SK-N-SH (cell line): Measurements from ENCODE around the gene CHST12. TPM values are rescaled to one million over a fixed set of nuclear protein-coding genes. Genes with fewer than 3 reads are reported as not detected.

Experiments
- CTCF ChIA-PET: fragments of 300-600, 350-600 bp; formaldehyde crosslinking; extraction: SDS; loops from one replicate; lab custom pipeline; 2021; lab: Yijun Ruan, JAX
- POLR2A ChIA-PET: fragments of 350-600 bp; sonication (Branson Sonifier 250); formaldehyde crosslinking; extraction: SDS; loops from one replicate; lab custom pipeline; 2020; ENCODE audit warnings: antibody characterized with exemption, inconsistent platforms; lab: Yijun Ruan, JAX
- DNase-seq: peaks from one replicate; pipeline ENCODE4 v3.0.0; 2012
- H2AFZ ChIP-seq: fragments of 200-600 bp; sonication (generic); 2 replicates; pipeline ENCODE4 v1.8.1; 2016; ENCODE audit warnings: antibody characterized with exemption, mild to moderate bottlenecking, low read depth
- H3F3A ChIP-seq: fragments of 200-600 bp; sonication (generic); replicated peaks from 2 replicates; pipeline ENCODE3; 2016; ENCODE audit warnings: antibody characterized with exemption, mild to moderate bottlenecking; ENCODE audit not compliant: insufficient read depth
- H3K27ac ChIP-seq, 2 experiments: fragments of 200-500 bp in 1 of 2; fragments of 200-600 bp in 1 of 2; sonication (Bioruptor generic) in 1 of 2; sonication (generic), shearing (Covaris generic) in 1 of 2; 2 replicates each; pipeline versions ENCODE4 v1.5.1 to v1.6.1; 2014 to 2016; ENCODE audit warnings: low read depth in 2 of 2, inconsistent platforms in 1 of 2, low read length in 1 of 2, mild to moderate bottlenecking in 1 of 2, mixed read lengths in 1 of 2
- H3K27me3 ChIP-seq: fragments of 200-600 bp; sonication (generic), shearing (Covaris generic); 2 replicates; pipeline ENCODE4 v1.6.1; 2016; ENCODE audit warnings: mixed run types; ENCODE audit not compliant: insufficient read depth
- H3K36me3 ChIP-seq, 2 experiments: fragments of 200-500 bp in 1 of 2; fragments of 200-600 bp in 1 of 2; sonication (Bioruptor generic) in 1 of 2; sonication (generic) in 1 of 2; replicated peaks in 1 of 2; 2 replicates each; pipeline versions ENCODE3 to v1.5.1; 2014 to 2016; ENCODE audit warnings: low read length in 1 of 2, mild to moderate bottlenecking in 1 of 2; ENCODE audit not compliant: insufficient read depth in 2 of 2, control insufficient read depth in 1 of 2
- H3K4me1 ChIP-seq, 2 experiments: fragments of 200-500 bp in 1 of 2; fragments of 200-600 bp in 1 of 2; sonication (Bioruptor generic) in 1 of 2; sonication (generic), shearing (Covaris generic) in 1 of 2; 2 replicates each; pipeline versions ENCODE4 v1.5.1 to v1.6.1; 2014 to 2016; ENCODE audit warnings: low read depth in 1 of 2, low read length in 1 of 2, mixed run types in 1 of 2; ENCODE audit not compliant: insufficient read depth in 2 of 2, control insufficient read depth in 1 of 2
- H3K4me2 ChIP-seq: fragments of 200-600 bp; sonication (generic), shearing (Covaris generic); 2 replicates; pipeline ENCODE4 v1.6.1; 2017; ENCODE audit warnings: mixed run types
- H3K4me3 ChIP-seq, 2 experiments: fragments of 200-500 bp in 1 of 2; fragments of 200-600 bp in 1 of 2; sonication (Bioruptor generic) in 1 of 2; sonication (generic), shearing (Covaris generic) in 1 of 2; 2 replicates each; pipeline versions ENCODE4 v1.5.1 to v1.8.1; 2014 to 2016; ENCODE audit warnings: low read depth in 2 of 2, inconsistent platforms in 1 of 2, low read length in 1 of 2, mild to moderate bottlenecking in 1 of 2, mixed read lengths in 1 of 2, moderate library complexity in 1 of 2
- H3K79me2 ChIP-seq: fragments of 200-600 bp; sonication (generic); 2 replicates; pipeline ENCODE4 v1.8.1; 2017; ENCODE audit warnings: mild to moderate bottlenecking; ENCODE audit not compliant: insufficient read depth
- H3K9ac ChIP-seq: fragments of 200-600 bp; sonication (generic); 2 replicates; pipeline ENCODE4 v1.6.1; 2017; ENCODE audit warnings: mixed run types
- H3K9me2 ChIP-seq: fragments of 200-600 bp; sonication (generic); 2 replicates; pipeline ENCODE4 v1.6.1; 2017; ENCODE audit warnings: mixed run types
- H3K9me3 ChIP-seq: fragments of 200-600 bp; sonication (generic); 2 replicates; pipeline ENCODE4 v1.6.1; 2017; ENCODE audit warnings: mixed run types, mild to moderate bottlenecking, moderate library complexity
- H4K20me1 ChIP-seq: fragments of 200-600 bp; sonication (generic); 2 replicates; pipeline ENCODE4 v1.6.1; 2017; ENCODE audit warnings: mild to moderate bottlenecking, mixed run types; ENCODE audit not compliant: insufficient read depth
- EP300 ChIP-seq, 2 experiments: IDR thresholded peaks; 2 replicates each; pipeline versions ENCODE4 v1.4.0 to v1.6.1; 2012; ENCODE audit warnings: borderline replicate concordance in 1 of 2, low read depth in 1 of 2, low read length in 1 of 2
- FOXJ3 ChIP-seq: sonication (generic); formaldehyde crosslinking; IDR thresholded peaks from 2 replicates; pipeline ENCODE4 v1.5.1; 2020; ENCODE audit warnings: mild to moderate bottlenecking, missing genetic modification reagents
- JUND ChIP-seq: IDR thresholded peaks from 2 replicates; pipeline ENCODE4 v1.4.0; 2012
- MXI1 ChIP-seq: IDR thresholded peaks from 2 replicates; pipeline ENCODE4 v1.6.1; 2012; ENCODE audit warnings: mild to moderate bottlenecking, low read depth, low read length, improper control_type of control experiment
- NFIC ChIP-seq: IDR thresholded peaks from 2 replicates; pipeline ENCODE4 v1.4.0; 2012; ENCODE audit warnings: borderline replicate concordance
- NRF1 ChIP-seq: IDR thresholded peaks from 2 replicates; pipeline ENCODE4 v1.6.1; 2012; ENCODE audit warnings: low read depth, mild to moderate bottlenecking, low read length
- POLR2AphosphoS5 ChIP-seq: IDR thresholded peaks from 2 replicates; pipeline ENCODE4 v1.6.1; 2012; ENCODE audit warnings: low read depth, low read length
- RAD21 ChIP-seq: IDR thresholded peaks from 2 replicates; pipeline ENCODE4 v1.6.1; 2012; ENCODE audit warnings: mild to moderate bottlenecking, low read length
- RCOR1 ChIP-seq: fragments of 150-350 bp; IDR thresholded peaks from 2 replicates; pipeline ENCODE4 v1.6.1; 2017; ENCODE audit warnings: antibody characterized with exemption, low read length
- RXRA ChIP-seq: IDR thresholded peaks from 2 replicates; pipeline ENCODE4 v1.4.0; 2012; ENCODE audit warnings: low read depth, mild to moderate bottlenecking, borderline replicate concordance
- SIN3A ChIP-seq: IDR thresholded peaks from 2 replicates; pipeline ENCODE4 v1.6.1; 2012; ENCODE audit warnings: low read depth, mild to moderate bottlenecking, low read length, moderate library complexity, borderline replicate concordance
- SMC3 ChIP-seq: IDR thresholded peaks from 2 replicates; pipeline ENCODE4 v1.6.1; 2012; ENCODE audit warnings: low read depth, low read length, improper control_type of control experiment
- TEAD4 ChIP-seq: IDR thresholded peaks from 2 replicates; pipeline ENCODE4 v1.4.0; 2012; ENCODE audit warnings: mild to moderate bottlenecking, borderline replicate concordance; ENCODE audit not compliant: insufficient read depth
- YY1 ChIP-seq: IDR thresholded peaks from 2 replicates; pipeline ENCODE4 v1.4.0; 2012; ENCODE audit warnings: low read depth, mild to moderate bottlenecking
- WGBS: methylation state at CpG from one replicate; pipeline ENCODE4 v1.1.6; 2017; ENCODE audit warnings: low lambda C conversion rate; 5-methylcytosine and 5-hydroxymethylcytosine counted together
- polyA plus RNA-seq, 3 experiments: library from polyadenylated mRNA; depleted of rRNA; stranded (reverse); fragments of >200 nt; gene quantifications; 2 replicates each; pipeline ENCODE4 v1.2.3, GENCODE V29; 2012
- TF ChIP-seq, protein P1 (sequence below): fragments of 150-350 bp; IDR thresholded peaks from 2 replicates; pipeline ENCODE4 v1.6.1; 2016; ENCODE audit warnings: mild to moderate bottlenecking, low read depth, low read length
- TF ChIP-seq, protein P2 (sequence below): IDR thresholded peaks from 2 replicates; pipeline ENCODE4 v1.4.0; 2012; ENCODE audit warnings: low read depth, borderline replicate concordance
- TF ChIP-seq, protein P3 (sequence below): IDR thresholded peaks from 2 replicates; pipeline ENCODE4; 2012
- TF ChIP-seq, protein P4 (sequence below): IDR thresholded peaks from 2 replicates; pipeline ENCODE4 v1.6.1; 2012; ENCODE audit warnings: mild to moderate bottlenecking, low read depth, low read length, moderate library complexity
- TF ChIP-seq, protein P5 (sequence below): IDR thresholded peaks from 2 replicates; pipeline ENCODE4 v1.4.0; 2012; ENCODE audit warnings: low read depth, borderline replicate concordance
- TF ChIP-seq, protein P6 (sequence below): fragments of 150-350 bp; IDR thresholded peaks from 2 replicates; pipeline ENCODE4 v1.6.1; 2017; ENCODE audit warnings: antibody characterized with exemption, low read length, low read depth, borderline replicate concordance

CHST12 gene
- polyA plus RNA-seq, 1 of the 3 experiments (the other 2 are of a cell fraction) = 32.7 TPM

DNA sequence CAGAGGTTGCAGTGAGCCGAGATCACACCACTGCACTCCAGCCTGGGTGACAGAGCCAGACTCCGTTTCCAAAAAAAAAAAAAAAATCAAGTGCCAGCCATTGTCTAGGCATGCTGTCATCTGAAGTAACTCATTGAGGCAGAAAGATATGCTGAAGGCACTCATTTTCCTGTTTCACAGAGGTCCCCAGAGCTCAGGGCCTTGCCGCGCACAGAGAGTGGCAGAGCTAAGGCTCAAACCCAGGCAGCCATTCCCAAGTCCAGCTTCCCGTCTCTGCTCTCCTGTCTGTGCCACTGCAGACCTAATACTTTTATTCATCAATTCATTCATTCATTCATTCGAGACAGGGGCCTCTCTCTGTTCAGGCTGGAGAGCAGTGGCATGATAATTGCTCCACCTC, 69.3 kb downstream of the CHST12 start:
- Histone ChIP-seq H3K9me2 (no peaks in the 10 kb centered on the region), H3K79me2 (no peaks in the 10 kb centered on the region), H3K4me2 (no peak overlapping the region), H3K9ac (no peak overlapping the region), H3K36me3 (no peaks in the 10 kb centered on the region), H3K4me1 (peaks cover 4 to 5% of the 10 kb centered on the region in 2 experiments; a peak in 1 of 4 replicates), H4K20me1 (no peaks in the 10 kb centered on the region), H3K9me3 (no peaks in the 10 kb centered on the region), H2AFZ (no peak overlapping the region), H3K4me3 (no peak overlapping the region), H3F3A (peaks cover 7% of the 10 kb centered on the region), H3K27me3 (no peaks in the 10 kb centered on the region), H3K27ac (no peak overlapping the region)
- TF ChIP-seq NFIC (no peak), POLR2AphosphoS5 (no peak), MXI1 (no peak), RXRA (no peak), RAD21 (no peak), NRF1 (no peak), SIN3A (no peak), RCOR1 (no peak), JUND (no peak), YY1 (no peak), TEAD4 (no peak), FOXJ3 (no peak), EP300 (IDR thresholded peaks at IDR 0.05; ENCODE audit: borderline replicate concordance in 1 of 2, low read depth in 1 of 2, low read length in 1 of 2) (no peak), SMC3 (no peak)
- TF ChIP-seq, protein P1, sequence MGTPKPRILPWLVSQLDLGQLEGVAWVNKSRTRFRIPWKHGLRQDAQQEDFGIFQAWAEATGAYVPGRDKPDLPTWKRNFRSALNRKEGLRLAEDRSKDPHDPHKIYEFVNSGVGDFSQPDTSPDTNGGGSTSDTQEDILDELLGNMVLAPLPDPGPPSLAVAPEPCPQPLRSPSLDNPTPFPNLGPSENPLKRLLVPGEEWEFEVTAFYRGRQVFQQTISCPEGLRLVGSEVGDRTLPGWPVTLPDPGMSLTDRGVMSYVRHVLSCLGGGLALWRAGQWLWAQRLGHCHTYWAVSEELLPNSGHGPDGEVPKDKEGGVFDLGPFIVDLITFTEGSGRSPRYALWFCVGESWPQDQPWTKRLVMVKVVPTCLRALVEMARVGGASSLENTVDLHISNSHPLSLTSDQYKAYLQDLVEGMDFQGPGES = no peak
- TF ChIP-seq, protein P2, sequence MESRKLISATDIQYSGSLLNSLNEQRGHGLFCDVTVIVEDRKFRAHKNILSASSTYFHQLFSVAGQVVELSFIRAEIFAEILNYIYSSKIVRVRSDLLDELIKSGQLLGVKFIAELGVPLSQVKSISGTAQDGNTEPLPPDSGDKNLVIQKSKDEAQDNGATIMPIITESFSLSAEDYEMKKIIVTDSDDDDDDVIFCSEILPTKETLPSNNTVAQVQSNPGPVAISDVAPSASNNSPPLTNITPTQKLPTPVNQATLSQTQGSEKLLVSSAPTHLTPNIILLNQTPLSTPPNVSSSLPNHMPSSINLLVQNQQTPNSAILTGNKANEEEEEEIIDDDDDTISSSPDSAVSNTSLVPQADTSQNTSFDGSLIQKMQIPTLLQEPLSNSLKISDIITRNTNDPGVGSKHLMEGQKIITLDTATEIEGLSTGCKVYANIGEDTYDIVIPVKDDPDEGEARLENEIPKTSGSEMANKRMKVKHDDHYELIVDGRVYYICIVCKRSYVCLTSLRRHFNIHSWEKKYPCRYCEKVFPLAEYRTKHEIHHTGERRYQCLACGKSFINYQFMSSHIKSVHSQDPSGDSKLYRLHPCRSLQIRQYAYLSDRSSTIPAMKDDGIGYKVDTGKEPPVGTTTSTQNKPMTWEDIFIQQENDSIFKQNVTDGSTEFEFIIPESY = no peak
- TF ChIP-seq, protein P3, sequence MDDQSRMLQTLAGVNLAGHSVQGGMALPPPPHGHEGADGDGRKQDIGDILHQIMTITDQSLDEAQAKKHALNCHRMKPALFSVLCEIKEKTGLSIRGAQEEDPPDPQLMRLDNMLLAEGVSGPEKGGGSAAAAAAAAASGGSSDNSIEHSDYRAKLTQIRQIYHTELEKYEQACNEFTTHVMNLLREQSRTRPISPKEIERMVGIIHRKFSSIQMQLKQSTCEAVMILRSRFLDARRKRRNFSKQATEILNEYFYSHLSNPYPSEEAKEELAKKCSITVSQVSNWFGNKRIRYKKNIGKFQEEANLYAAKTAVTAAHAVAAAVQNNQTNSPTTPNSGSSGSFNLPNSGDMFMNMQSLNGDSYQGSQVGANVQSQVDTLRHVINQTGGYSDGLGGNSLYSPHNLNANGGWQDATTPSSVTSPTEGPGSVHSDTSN = no peak
- TF ChIP-seq, protein P4, sequence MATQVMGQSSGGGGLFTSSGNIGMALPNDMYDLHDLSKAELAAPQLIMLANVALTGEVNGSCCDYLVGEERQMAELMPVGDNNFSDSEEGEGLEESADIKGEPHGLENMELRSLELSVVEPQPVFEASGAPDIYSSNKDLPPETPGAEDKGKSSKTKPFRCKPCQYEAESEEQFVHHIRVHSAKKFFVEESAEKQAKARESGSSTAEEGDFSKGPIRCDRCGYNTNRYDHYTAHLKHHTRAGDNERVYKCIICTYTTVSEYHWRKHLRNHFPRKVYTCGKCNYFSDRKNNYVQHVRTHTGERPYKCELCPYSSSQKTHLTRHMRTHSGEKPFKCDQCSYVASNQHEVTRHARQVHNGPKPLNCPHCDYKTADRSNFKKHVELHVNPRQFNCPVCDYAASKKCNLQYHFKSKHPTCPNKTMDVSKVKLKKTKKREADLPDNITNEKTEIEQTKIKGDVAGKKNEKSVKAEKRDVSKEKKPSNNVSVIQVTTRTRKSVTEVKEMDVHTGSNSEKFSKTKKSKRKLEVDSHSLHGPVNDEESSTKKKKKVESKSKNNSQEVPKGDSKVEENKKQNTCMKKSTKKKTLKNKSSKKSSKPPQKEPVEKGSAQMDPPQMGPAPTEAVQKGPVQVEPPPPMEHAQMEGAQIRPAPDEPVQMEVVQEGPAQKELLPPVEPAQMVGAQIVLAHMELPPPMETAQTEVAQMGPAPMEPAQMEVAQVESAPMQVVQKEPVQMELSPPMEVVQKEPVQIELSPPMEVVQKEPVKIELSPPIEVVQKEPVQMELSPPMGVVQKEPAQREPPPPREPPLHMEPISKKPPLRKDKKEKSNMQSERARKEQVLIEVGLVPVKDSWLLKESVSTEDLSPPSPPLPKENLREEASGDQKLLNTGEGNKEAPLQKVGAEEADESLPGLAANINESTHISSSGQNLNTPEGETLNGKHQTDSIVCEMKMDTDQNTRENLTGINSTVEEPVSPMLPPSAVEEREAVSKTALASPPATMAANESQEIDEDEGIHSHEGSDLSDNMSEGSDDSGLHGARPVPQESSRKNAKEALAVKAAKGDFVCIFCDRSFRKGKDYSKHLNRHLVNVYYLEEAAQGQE = no peak
- TF ChIP-seq, protein P5, sequence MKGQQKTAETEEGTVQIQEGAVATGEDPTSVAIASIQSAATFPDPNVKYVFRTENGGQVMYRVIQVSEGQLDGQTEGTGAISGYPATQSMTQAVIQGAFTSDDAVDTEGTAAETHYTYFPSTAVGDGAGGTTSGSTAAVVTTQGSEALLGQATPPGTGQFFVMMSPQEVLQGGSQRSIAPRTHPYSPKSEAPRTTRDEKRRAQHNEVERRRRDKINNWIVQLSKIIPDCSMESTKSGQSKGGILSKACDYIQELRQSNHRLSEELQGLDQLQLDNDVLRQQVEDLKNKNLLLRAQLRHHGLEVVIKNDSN = no peak
- TF ChIP-seq, protein P6, sequence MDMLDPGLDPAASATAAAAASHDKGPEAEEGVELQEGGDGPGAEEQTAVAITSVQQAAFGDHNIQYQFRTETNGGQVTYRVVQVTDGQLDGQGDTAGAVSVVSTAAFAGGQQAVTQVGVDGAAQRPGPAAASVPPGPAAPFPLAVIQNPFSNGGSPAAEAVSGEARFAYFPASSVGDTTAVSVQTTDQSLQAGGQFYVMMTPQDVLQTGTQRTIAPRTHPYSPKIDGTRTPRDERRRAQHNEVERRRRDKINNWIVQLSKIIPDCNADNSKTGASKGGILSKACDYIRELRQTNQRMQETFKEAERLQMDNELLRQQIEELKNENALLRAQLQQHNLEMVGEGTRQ = no peak
- ChIA-PET POLR2A (no interaction called here), CTCF (interaction anchor here (0.6 to 0.9 kb wide), 2 partner anchors 16 to 21 kb away, joined by 3 to 4 read pairs; no protein-coding TSS in a partner anchor)
- 90% methylated on average over 6 of the region's 6 CpGs for WGBS
- peak; percentile 23 for DNase-seq
